GM15510 (cell line): ENCODE data around the gene USP16.

Experiments
- POLR2A ChIP-seq: IDR thresholded peaks from 3 replicates; pipeline ENCODE4 v1.6.1; 2011; ENCODE audit warnings: borderline replicate concordance; ENCODE audit not compliant: insufficient read length; ENCODE audit errors: extremely low read depth

USP16 gene

GRCh38 chr21:29091033-29091432 lies 66.6 kb downstream of the USP16 start:
- no peak for TF ChIP-seq POLR2A

GRCh38 chr21:29092102-29092959 lies 67.9 kb downstream of the USP16 start:
- no peak for TF ChIP-seq POLR2A

GRCh38 chr21:29096218-29097015 lies 71.9 kb downstream of the USP16 start:
- TF ChIP-seq POLR2A: no peak

DNA sequence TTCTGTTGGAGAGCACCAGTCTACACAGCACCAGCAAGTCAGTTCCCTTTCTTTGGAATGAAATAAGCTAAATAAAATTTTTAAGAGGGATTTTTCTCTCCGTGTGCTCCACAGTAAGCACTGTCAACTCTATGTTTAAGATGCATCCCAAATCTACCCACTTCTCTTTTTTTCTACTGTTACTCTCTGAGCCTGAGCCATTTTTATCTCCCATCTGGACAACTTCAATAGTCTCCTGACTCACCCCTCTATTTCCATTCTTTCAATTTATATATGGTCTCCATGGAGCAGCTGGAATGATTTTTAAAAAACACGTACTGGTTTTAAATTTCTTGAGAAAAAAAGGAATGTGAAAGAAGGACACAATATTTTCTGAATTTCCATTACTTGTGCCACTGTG lies 73.7 kb downstream of the USP16 start:
- no peak for TF ChIP-seq POLR2A

DNA sequence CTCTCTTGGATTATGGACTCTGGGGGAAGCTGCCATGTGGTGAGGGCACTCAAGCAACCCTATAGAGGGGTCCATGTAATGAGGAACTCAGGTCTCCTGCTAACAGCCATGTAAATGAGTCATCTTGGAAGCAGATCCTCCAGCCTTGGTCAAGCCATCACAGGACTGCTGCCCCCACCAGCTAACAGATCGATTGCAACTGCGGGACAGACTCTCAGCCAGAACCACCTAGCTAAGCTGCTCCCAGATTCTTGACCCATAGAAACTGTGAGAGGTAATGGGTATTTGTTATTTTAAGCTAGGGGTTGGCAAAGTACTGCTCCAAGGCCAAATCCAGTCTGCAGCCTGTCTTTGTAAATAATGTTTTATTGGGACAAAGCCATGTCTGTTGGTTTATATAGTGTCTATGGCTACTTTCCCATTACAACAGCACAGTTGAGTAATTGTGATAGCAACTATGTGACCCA lies 78.4 kb downstream of the USP16 start:
- TF ChIP-seq POLR2A: no peak
